Trophoblast cell (in vitro differentiated cells and primary cell): ENCODE data around the gene IWS1.
"Not testable (repeated sequence)": the region's sequence is repeated elsewhere in the genome, so short reads cannot be mapped to it uniquely, and the experiment has no call there.

Experiments
- DNase-seq, 2 donors: peaks; one replicate each; pipeline ENCODE4 v3.0.0-alpha.2; 2016
- H2AFZ ChIP-seq: 2 replicates; pipeline ENCODE4 v1.6.1; 2013; ENCODE audit warnings: low read length, moderate library complexity, mild to moderate bottlenecking; ENCODE audit not compliant: insufficient read depth, poor library complexity
- H2AK5ac ChIP-seq: 2 replicates; pipeline ENCODE4 v1.6.1; 2013; ENCODE audit warnings: mild to moderate bottlenecking, low read length
- H2BK120ac ChIP-seq: 2 replicates; pipeline ENCODE4 v1.6.1; 2013; ENCODE audit warnings: low read length, mild to moderate bottlenecking, moderate library complexity; ENCODE audit not compliant: insufficient read depth, poor library complexity
- H2BK12ac ChIP-seq: 2 replicates; pipeline ENCODE4 v1.6.1; 2013; ENCODE audit warnings: mild to moderate bottlenecking, low read length, moderate library complexity
- H2BK5ac ChIP-seq: 2 replicates; pipeline ENCODE4 v1.6.1; 2013; ENCODE audit warnings: low read length, low read depth, moderate library complexity, mild to moderate bottlenecking; ENCODE audit not compliant: poor library complexity
- H3K14ac ChIP-seq: 2 replicates; pipeline ENCODE4 v1.6.1; 2013; ENCODE audit warnings: mild to moderate bottlenecking, low read length
- H3K18ac ChIP-seq: 2 replicates; pipeline ENCODE4 v1.6.1; 2013; ENCODE audit warnings: mild to moderate bottlenecking, low read length
- H3K23ac ChIP-seq: 2 replicates; pipeline ENCODE4 v1.6.1; 2013; ENCODE audit warnings: low read length
- H3K27ac ChIP-seq: 2 replicates; pipeline ENCODE4 v1.5.1; 2013; ENCODE audit warnings: low read depth, mild to moderate bottlenecking, inconsistent platforms, low read length, moderate library complexity
- H3K27me3 ChIP-seq: 2 replicates; pipeline ENCODE4 v1.6.1; 2013; ENCODE audit warnings: inconsistent platforms, mild to moderate bottlenecking, low read length, moderate library complexity; ENCODE audit not compliant: insufficient read depth
- H3K36me3 ChIP-seq, 2 experiments: 1 replicate in 1 of 2; 2 replicates in 1 of 2; pipeline ENCODE4 v1.6.1; 2013; ENCODE audit warnings: low read length in 2 of 2, mild to moderate bottlenecking in 2 of 2, moderate library complexity in 1 of 2; ENCODE audit not compliant: insufficient read depth in 2 of 2, control insufficient read depth in 1 of 2
- H3K4ac ChIP-seq: 2 replicates; pipeline ENCODE4 v1.6.1; 2013; ENCODE audit warnings: low read depth, mild to moderate bottlenecking, low read length, moderate library complexity
- H3K4me1 ChIP-seq, 2 experiments: 1 replicate in 1 of 2; 2 replicates in 1 of 2; pipeline ENCODE4 v1.6.1; 2013; ENCODE audit warnings: low read length in 2 of 2, mild to moderate bottlenecking in 2 of 2, moderate library complexity in 1 of 2; ENCODE audit not compliant: insufficient read depth in 2 of 2, control insufficient read depth in 1 of 2
- H3K4me2 ChIP-seq: 2 replicates; pipeline ENCODE4 v1.6.1; 2013; ENCODE audit warnings: inconsistent platforms, mild to moderate bottlenecking, low read length, moderate library complexity
- H3K4me3 ChIP-seq: 2 replicates; pipeline ENCODE4 v1.5.1; 2013; ENCODE audit warnings: mild to moderate bottlenecking, low read depth, low read length, inconsistent platforms
- H3K79me1 ChIP-seq: one replicate; pipeline ENCODE4 v1.6.1; 2013; ENCODE audit warnings: low read length
- H3K79me2 ChIP-seq: 2 replicates; pipeline ENCODE4 v1.6.1; 2013; ENCODE audit warnings: low read length, mild to moderate bottlenecking; ENCODE audit not compliant: control insufficient read depth, insufficient read depth, poor library complexity
- H3K9ac ChIP-seq: 2 replicates; pipeline ENCODE4 v1.6.1; 2013; ENCODE audit warnings: mild to moderate bottlenecking, low read length
- H3K9me3 ChIP-seq: 2 replicates; pipeline ENCODE4 v1.6.1; 2013; ENCODE audit warnings: low read depth, mild to moderate bottlenecking, control low read depth, inconsistent platforms, low read length; ENCODE audit not compliant: insufficient read depth
- H4K12ac ChIP-seq: 2 replicates; pipeline ENCODE4 v1.6.1; 2013; ENCODE audit warnings: low read depth, mild to moderate bottlenecking, low read length, moderate library complexity
- H4K8ac ChIP-seq: 2 replicates; pipeline ENCODE4 v1.6.1; 2013; ENCODE audit warnings: low read depth, mild to moderate bottlenecking, low read length, moderate library complexity
- H4K91ac ChIP-seq: one replicate; pipeline ENCODE4 v1.6.1; 2013; ENCODE audit warnings: low read depth, mild to moderate bottlenecking, low read length, moderate library complexity
- WGBS: extraction: QIAGEN DNeasy Blood & Tissue Kit; methylation state at CpG from one replicate; pipeline ENCODE4 v1.1.7; 2013; ENCODE audit warnings: missing lambda C conversion rate; ENCODE audit not compliant: insufficient read length, insufficient coverage; ENCODE audit errors: extremely low coverage; 5-methylcytosine and 5-hydroxymethylcytosine counted together

Gene IWS1

DNA sequence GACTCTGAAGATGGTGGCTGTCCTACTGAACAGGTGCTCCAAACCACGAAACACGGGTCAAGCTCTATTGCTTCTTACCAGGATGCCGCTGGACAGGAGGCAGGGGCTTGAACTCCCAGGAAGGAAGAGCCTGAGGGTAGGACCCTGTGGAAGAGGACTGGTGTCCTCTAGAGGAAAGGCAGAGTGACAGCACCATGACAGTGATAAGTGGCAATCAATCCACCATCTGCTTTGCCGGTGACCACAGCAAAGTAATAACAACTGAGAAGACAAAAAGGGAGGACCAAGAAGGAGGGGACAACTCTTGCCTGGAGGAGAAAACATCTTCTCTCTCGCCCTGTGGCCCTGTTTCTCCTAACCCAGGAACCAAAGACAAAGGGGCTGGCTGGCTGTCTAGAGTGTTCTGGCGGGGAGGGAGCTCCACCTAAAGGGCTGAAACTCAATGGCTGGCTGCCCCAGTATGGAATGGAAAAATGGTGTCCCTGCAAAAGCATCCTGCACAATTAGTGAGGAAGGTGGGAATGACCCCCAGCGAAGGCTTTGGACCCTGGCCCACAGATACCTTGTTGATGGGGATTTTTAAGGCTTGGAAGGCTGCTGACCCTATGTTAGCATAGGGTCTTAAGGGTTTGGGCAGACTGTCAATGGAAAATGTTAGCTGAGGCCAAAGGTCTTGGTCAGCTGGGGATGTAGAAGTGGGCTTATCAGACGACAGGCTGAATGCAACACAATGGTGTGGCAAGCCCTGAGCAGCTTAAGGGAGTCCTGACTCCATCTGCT is 72.7 kb downstream of the IWS1 start:
- WGBS: no CpG with 5 or more reads among the region's 8 CpGs
- H2BK120ac ChIP-seq: no peak overlapping the region

DNA sequence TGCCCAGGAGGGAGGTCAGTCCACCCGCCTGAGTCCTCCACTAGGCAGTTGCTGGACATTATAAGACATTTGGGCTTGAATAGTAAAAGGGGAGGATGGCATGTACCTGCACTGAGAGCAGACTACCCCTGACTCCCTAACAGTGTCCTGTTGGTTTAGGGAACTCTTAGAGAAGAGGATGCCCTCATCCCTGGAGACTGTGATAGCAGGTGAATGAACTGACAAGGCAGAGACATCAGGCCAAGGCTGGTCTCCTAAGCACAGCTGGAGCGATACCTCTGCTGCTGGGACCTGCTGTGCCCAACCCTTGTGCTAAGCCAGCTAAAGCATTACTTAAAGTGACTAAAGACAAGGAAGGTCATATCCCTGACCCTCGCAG is 73.3 kb downstream of the IWS1 start:
- H3K27ac ChIP-seq: no peak overlapping the region
- no peak overlapping the region for H3K4me2 ChIP-seq
- no peaks in the 10 kb centered on the region for H3K36me3 ChIP-seq
- H3K27me3 ChIP-seq: no peaks in the 10 kb centered on the region
- H3K4me3 ChIP-seq: no peak overlapping the region
- H2AK5ac ChIP-seq: no peak overlapping the region
- no CpG with 5 or more reads among the region's 3 CpGs for WGBS
- no peak overlapping the region for H2BK120ac ChIP-seq
- DNase-seq: no peak
- no peak overlapping the region for H4K91ac ChIP-seq
- H2BK5ac ChIP-seq: no peak overlapping the region
- H3K79me1 ChIP-seq: no peaks in the 10 kb centered on the region
- no peak overlapping the region for H4K12ac ChIP-seq
- H3K79me2 ChIP-seq: no peaks in the 10 kb centered on the region
- H3K4ac ChIP-seq: no peak overlapping the region
- no peak overlapping the region for H3K18ac ChIP-seq
- no peak overlapping the region for H2AFZ ChIP-seq
- no peak overlapping the region for H3K9ac ChIP-seq
- no peak overlapping the region for H3K14ac ChIP-seq
- no peak overlapping the region for H4K8ac ChIP-seq
- no peak overlapping the region for H3K23ac ChIP-seq
- H3K9me3 ChIP-seq: no peaks in the 10 kb centered on the region
- no peak overlapping the region for H2BK12ac ChIP-seq
- H3K4me1 ChIP-seq: no peaks in the 10 kb centered on the region

More for the DNA sequence above, 72.7 kb downstream of the IWS1 start:
- Histone ChIP-seq H3K27me3 (no peaks in the 10 kb centered on the region), H2BK12ac (no peak overlapping the region), H3K4me1 (no peaks in the 10 kb centered on the region), H3K79me1 (no peaks in the 10 kb centered on the region), H3K23ac (no peak overlapping the region), H3K18ac (no peak overlapping the region), H3K79me2 (no peaks in the 10 kb centered on the region), H3K4me2 (no peak overlapping the region), H3K27ac (no peak overlapping the region), H3K36me3 (no peaks in the 10 kb centered on the region), H4K8ac (no peak overlapping the region), H2AFZ (no peak overlapping the region), H3K9me3 (no peaks in the 10 kb centered on the region), H2BK5ac (no peak overlapping the region), H2AK5ac (no peak overlapping the region), H3K14ac (no peak overlapping the region), H3K4ac (no peak overlapping the region), H4K91ac (no peak overlapping the region), H3K4me3 (no peak overlapping the region), H3K9ac (no peak overlapping the region), H4K12ac (no peak overlapping the region)
- no peak for DNase-seq

- WGBS: no CpG with 5 or more reads among the region's 8 CpGs
- H3K9me3 ChIP-seq, H3K79me2 ChIP-seq, H2BK120ac ChIP-seq, H3K36me3 ChIP-seq, H3K27me3 ChIP-seq, H3K23ac ChIP-seq, H3K4me2 ChIP-seq, H2BK5ac ChIP-seq, H3K14ac ChIP-seq, H4K91ac ChIP-seq, H3K27ac ChIP-seq, H3K79me1 ChIP-seq, H2AFZ ChIP-seq, H3K18ac ChIP-seq, H4K8ac ChIP-seq, H3K4me3 ChIP-seq, H3K9ac ChIP-seq, H4K12ac ChIP-seq, DNase-seq, H3K4me1 ChIP-seq, H2AK5ac ChIP-seq, H3K4ac ChIP-seq, H2BK12ac ChIP-seq: not testable (repeated sequence)
Observed at GRCh38 chr2:127452423-127452822, 73.9 kb downstream of the IWS1 start.

DNA sequence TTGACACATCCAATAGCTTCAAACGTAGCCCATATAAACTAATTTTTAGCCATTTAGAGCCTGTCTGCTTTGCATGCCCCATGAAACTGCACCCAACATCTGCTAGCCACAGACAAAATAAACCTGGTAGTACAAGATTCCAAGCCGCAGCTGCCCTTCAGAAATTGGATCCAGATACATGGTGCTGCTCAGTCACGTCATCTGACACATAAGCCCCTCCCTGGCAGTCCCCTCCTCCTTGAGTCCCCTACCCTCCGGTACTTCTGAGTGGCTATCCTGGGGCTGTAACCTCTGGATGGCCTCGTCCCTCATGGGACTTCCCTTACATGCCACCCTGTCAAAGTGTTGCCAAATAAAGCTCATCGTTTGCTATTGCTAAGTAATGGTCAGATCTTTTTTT is 74.3 kb downstream of the IWS1 start:
- no peak overlapping the region for H2AFZ ChIP-seq
- H2BK120ac ChIP-seq: no peak overlapping the region
- no peak overlapping the region for H4K12ac ChIP-seq
- H3K4me3 ChIP-seq: no peak overlapping the region
- no peak overlapping the region for H3K23ac ChIP-seq
- no peak overlapping the region for H4K91ac ChIP-seq
- no peak for DNase-seq
- H3K4ac ChIP-seq: no peak overlapping the region
- no peaks in the 10 kb centered on the region for H3K36me3 ChIP-seq
- no peak overlapping the region for H3K27ac ChIP-seq
- no peak overlapping the region for H2BK12ac ChIP-seq
- H2AK5ac ChIP-seq: no peak overlapping the region
- no peaks in the 10 kb centered on the region for H3K79me1 ChIP-seq
- H3K79me2 ChIP-seq: no peaks in the 10 kb centered on the region
- no peaks in the 10 kb centered on the region for H3K9me3 ChIP-seq
- H3K4me2 ChIP-seq: no peak overlapping the region
- no peak overlapping the region for H3K9ac ChIP-seq
- WGBS: no CpG with 5 or more reads among the region's 6 CpGs
- no peaks in the 10 kb centered on the region for H3K4me1 ChIP-seq
- no peaks in the 10 kb centered on the region for H3K27me3 ChIP-seq
- H3K18ac ChIP-seq: no peak overlapping the region
- no peak overlapping the region for H3K14ac ChIP-seq
- H2BK5ac ChIP-seq: no peak overlapping the region
- no peak overlapping the region for H4K8ac ChIP-seq
